C4-2B (cell line): ENCODE measurements around the gene SSR1.

Source experiments
- CTCF ChIP-seq: fragments of 450-650 bp; conservative IDR thresholded peaks from 2 replicates; pipeline ENCODE4 v1.5.1; 2017; ENCODE audit warnings: mild to moderate bottlenecking
- ZFX ChIP-seq: fragments of 450-650 bp; IDR thresholded peaks from 2 replicates; pipeline ENCODE4 v1.6.1; 2017

- TF ChIP-seq CTCF (no peak), ZFX (no peak)
Measured at GRCh38 chr6:7301702-7302101, 11.3 kb downstream of the SSR1 start.
